GM18861 (cell line): Measurements from ENCODE around the gene OCSTAMP.

Experiments used
- ATAC-seq: cut with Tn5 transposase; IDR thresholded peaks from one replicate; pipeline ENCODE4 v1.9.1; 2021; ENCODE audit not compliant: unreplicated experiment

Gene OCSTAMP

DNA sequence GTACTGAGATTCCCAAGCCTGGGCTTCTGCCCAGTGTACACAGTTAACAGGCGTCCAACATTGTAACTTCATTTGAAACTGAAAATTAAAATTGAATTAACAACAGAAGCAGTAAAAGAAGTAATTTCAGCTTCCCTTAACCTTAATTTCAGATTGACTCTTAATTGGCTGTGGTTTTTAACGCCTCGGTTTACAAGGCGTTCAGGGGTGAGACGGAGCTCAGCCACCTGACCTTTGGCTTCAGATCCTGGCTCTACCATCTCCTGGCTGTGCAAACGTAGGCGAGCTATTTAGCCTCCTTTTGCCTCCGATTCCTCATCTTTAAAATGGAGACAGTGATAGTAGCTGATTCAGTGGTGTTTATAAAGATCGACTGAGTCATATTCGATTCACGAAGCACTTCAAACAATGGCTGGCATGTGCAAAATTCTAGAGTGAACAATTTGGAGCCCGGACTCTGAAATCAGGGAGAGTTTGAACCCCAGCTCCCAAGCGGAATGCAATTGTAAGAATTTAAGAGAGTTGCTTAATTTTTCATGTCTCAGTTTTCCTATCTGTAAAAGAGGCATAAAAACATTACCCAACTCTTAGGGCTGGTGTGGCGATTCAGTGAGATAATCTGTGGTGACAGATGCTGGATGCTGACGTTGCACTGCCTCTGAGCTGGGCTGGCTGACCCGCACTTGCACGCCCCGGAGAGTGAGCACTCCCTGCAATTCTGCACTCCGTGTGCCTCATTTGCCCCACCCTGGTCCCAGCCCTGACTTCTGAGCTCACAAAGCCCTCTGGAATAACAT is 23.5 kb upstream of the OCSTAMP start:
- ATAC-seq, result no peak

DNA sequence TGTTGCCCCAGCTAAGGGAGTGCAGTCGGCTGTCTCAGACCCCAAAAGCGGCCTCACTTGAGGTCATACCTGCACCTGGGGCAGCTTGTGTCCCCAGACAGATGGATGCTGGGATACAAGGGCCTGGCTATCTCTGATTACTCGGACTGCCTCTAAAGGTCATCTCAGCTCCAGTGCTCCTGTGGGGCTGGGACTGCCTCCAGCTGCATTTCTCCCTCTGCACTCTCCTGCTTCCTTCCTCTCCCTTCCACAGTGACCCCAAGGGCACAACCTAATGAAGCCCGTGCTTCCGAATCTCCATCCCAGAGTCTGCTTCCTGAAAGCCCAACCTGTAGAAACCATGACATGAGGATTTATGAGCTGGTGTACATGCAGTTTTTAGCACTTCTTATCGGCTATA is 22.8 kb upstream of the OCSTAMP start:
- no peak for ATAC-seq

DNA sequence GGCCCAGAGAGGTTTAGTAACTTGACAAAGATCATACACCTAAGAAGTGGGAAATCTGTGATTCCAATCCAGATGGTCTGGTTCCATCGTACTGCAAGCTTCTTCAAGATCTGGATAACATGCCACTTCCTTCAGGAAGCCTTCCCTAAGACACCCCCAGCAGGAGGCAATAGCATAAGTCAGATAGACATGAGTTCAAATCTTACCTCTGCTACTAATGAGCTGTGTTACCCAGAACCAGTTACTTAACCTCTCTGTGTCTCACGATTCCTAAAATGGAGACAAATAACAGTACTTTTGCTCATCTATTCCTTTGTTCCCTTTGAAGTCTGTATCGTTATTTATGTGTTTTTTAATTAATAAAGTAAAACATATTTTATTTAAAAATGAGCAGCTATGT is 22.3 kb upstream of the OCSTAMP start:
- no peak for ATAC-seq

DNA sequence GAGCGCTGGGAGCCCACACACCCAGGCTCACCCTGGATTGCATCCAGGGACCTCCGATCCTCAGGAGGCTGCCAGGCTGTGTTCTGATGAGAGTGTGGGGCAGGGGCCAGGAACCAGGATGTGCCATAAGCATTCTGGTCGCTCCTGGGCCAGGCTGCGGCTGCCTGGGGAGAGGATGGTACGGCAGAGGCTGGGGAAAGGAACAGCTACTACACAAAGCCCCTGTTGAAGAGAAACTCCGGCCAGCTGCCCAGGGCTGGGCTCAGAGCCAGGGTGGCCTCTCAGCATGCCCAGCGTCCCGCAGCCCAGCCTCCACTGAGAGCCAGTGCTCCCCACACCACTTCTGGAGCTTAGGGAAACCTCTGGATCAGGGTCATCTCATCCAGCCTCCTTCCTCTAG is 21.7 kb upstream of the OCSTAMP start:
- ATAC-seq, result no peak

DNA sequence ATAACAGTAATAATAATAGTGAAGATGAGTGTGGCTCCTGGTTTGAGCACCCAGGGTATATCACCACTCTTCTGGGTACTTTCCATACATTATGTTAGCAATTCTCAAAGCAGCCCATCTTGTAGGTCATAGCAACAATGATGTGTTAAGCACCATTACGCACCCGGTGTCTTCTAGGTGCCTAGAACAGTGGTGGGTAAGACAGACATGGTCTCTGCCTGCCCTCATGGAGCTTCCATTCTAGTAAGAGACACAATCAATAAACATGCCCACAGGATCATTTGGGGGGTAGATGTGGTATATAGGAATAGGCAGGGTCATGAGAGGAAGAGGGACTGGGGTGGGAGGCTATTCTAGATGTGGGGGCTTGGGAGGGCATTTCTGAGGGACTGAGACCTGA is 21.0 kb upstream of the OCSTAMP start:
- ATAC-seq, result no peak

DNA sequence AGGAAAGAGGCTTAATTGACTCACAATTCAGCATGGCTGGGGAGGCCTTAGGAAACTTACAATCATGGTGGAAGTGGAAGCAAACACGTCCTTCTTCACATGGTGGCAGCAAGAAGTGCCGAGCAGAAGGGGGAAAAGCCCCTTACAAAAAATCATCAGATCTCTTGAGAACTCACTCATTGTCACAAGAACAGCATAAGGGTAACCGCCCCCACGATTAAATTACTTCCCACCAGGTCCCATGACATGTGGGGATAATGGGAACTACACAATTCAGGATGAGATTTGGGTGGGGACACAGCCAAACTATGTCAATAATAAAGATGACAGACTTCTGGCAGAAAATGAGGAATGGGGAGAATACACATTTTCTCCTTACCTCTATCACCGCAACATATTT is 20.5 kb upstream of the OCSTAMP start:
- no peak for ATAC-seq

DNA sequence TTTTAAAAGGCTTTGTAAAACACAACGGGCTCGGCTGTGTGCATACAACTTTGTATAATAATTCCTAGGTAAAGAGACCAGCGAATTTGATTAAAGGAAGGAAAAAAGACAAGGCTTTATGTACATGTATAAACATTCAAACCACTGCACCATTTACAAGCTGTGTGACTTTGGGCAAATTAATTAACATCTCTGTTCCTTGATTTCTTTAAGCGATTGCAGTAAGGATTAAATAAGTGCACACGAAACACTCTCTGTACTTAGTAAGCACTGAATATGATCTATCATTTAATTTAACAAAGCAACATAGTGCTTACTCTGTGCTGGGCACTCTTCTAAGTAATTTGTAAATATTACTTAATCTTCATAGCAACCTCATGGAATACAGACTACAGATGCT is 19.5 kb upstream of the OCSTAMP start:
- ATAC-seq, result no peak

DNA sequence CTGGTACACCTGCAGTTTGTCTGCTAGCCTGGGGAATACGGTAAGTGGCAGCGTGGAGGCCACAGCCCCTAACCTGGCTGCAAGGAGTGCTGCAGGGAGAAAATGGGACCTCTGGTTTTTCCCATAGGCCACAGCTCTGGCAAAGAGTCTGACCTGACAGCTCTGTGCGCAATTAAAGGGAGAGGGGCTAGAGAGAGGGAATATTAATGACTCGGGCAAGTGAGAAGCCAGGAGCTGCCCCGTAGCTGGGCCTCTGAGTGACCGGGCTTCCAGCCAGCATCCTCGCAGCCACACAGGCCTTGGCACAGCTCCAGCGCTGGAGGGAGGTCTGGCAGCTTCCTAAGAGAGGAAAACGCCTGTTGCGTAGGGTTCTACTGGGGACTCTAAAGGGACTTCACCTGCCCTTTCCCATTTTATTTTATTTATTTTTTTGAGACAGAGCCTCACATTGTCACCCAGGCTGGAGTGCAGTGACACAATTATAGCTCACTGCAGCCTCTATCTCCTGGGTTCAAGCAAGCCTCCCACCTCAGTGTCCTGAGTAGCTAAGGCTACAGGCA is 18.2 kb upstream of the OCSTAMP start:
- no peak for ATAC-seq

DNA sequence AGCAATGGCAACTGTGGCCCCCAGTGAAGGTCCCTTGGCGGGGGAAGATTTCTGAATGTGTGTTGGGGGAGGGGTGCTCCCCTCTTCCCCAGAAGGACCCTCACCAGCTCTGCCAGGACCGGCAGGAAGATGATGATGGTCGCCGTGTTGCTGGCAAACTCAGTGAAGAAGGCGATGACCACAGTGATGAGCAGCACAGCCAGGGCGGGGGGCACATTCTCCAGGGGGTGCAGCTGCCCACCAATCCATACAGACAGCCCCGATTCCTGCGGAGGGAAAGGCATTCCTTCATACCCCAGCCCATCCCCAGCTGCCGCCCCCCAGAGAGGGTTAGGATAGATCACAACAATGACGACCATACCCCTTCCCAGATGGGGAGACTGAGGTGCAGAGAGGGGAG is 15.7 kb upstream of the OCSTAMP start:
- ATAC-seq, result no peak

DNA sequence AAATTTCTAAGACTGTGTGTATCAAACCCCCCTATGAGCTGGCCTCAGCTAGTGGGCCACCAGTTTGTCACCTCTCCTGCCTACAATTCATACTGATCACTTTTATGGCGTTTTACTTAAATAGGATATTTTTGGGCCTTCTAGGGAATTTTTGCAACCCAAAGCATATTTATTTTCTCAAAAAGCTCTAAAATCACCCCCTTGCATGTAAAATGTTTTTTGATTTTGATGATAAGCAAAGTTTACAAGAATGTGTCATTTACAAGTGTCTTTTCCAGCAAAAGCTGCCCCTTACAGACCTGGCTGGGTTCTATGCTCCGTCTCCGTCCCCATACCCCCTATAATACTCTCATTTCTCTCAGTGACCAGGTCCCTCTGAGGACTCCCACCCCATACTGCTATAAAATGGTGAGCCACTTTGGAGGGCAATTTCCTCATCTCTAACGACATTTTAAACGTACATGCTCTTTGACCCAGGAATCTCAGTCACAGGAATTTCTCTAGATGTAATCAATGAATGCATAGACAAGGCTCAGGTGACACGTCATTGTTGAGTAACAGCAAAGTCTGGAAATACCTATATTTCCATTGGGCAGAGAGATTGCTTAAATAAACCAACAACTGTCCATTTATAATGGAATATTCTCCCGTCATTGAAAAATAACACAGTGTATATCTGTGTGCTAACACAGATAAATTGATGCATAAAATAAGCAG is 13.9 kb upstream of the OCSTAMP start:
- ATAC-seq, result no peak

DNA sequence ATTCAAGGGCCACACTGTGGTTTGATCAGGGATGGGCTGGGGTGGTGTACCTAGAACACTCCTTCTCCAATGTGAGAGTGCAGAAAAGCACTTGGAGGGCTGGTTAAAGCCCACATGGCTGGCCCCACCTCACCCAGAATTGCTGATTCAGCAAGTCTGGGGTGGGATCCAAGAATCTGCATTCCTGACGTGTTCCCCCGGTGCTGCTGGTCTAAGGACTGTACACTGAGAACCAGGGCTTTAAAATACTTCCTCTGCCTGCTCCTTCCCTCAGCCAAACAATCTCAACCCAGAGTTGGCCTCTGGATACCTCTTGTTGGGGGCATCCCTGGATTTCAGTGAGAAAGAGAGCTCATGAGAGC is 13.4 kb upstream of the OCSTAMP start:
- ATAC-seq, result no peak

DNA sequence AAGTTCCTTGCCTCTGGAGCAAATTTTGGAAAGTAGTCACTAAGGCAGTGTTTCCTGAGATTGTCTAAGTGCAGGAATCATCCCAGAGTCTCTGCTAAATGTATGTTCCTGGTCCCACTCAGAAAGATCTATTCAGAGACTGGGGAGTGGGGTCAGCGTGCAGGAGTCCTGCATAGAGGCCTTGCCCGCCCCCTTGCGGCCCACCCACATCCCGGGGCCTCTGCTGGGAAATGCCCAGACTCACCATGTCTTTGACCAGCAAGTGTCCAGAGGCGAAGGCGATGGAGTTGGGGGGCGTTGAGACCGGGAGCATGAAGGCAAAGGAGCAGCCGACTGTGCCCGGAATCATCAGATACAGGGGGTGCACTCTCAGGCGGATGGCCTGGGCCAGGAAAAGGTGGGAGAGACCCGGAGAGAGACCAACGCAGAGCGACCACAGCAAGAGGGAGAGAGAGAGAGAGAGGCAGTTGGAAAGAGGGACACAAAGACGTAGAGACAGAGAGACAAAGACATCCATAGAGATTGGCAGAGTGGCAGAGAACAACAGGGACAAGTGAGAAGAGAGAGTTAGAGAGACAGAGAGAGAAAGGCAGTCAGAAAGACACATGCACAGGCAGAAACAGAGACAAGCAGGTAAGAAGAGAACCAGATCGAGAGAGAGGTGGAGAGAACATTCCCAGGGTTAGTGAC is 12.9 kb upstream of the OCSTAMP start:
- no peak for ATAC-seq

DNA sequence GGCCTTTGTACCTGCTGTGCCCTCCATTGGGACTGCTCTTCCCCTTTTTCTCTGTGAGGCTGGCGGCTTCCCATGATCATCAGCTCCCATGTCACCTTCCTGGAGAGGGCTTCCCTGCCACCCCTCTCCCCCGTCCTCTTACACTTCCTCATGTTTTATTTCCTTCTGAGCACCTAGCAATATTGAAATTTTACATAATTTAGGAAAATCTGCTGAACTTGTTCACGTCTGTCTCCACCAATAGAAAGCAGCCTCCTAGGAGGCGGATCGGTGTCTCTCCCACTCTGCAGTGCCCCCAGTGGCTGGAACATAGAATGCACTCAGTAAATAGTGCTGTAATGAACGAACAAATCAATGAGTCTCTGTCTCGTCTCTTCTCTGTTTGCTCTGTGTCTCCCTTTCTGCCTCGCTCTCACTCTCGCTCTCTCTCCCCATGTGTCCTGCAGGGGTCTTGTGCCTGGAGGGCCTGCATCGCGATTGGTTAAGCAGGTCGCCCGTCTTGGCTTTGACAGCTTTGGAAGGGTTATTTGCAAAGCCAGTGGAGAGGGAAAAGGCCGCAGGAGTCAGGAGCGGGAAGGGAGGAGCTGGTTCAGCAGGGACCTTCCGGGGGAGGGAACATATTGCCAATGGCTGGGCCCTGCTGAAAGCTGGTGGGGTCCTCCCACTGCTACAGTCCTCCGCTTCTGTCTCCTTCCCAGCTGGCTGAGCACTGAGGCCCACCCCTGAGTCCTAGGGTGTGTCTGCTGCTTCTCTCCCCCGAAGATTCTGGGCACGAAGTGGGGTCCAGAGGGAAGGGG is 12.1 kb upstream of the OCSTAMP start:
- ATAC-seq, result no peak

DNA sequence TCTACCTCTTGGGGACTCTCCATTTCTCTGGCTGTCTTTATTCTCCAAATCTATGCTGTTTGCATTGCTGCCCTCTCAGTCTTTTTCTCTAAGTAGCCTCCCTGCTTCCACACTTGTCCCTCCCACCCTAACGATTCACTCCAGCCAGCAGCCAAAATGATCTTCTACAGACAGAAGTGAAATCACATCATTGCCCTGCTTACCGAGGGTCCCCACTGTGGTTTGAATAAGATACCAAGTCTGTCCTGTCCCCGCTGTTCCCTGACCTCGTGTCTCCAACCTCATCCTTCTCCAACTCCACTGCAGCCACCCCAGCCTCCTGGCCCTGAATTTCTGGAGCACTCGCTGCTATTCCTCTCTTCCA is 11.5 kb upstream of the OCSTAMP start:
- ATAC-seq, result no peak

DNA sequence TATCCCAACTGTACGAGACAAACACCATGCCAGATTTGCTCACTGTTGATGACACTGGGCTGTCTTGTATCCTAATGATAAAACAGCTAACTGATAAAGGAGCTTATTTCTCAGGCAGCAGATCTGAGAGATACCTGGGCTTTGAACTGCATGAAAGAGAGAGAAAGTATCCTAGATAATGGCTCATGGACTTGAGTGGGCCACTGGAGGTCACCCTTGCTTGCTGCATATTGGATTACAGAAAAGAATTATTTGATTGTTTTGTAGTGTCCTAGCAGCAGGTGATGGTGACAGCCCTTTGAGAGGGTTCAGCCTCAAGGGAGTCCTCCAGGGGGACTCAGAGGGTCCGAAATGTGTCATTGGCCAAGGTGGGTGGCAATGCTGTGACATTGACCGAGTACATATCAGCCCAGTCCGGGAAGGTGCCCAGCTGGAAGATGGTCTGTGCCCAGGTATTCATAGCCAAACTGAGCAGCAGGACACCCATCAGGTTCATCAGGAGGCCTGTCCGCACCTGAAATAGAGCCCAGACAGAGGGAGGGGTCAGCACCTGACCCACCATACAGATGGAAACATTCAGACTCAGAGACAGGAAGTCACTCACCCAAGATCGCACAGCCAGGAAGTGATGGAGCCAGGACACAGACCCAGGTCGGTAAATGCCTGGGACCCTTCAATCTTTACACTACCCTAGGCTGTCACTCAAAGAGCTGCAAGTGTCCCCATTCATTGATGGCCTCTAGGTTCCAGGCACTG is 9.4 kb upstream of the OCSTAMP start:
- no peak for ATAC-seq

DNA sequence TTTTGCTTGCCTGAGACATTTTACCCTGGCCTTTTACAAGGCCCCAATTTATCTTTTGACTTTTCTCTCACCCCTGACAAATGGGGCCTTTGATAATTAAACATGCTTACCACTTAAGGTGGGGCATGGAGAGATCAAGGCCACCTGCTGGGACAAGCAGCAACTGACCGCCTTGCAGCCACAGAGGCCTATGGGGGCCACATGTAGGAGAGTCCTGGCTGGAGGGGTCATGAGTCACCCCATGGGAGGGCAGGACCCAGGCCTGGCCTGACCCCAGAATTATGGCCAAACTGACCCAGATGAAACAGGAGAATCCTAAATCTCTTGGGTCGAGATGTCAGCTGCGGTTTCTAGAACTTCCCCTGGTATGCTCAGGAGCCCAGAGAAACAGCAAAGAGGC is 8.5 kb upstream of the OCSTAMP start:
- no peak for ATAC-seq

DNA sequence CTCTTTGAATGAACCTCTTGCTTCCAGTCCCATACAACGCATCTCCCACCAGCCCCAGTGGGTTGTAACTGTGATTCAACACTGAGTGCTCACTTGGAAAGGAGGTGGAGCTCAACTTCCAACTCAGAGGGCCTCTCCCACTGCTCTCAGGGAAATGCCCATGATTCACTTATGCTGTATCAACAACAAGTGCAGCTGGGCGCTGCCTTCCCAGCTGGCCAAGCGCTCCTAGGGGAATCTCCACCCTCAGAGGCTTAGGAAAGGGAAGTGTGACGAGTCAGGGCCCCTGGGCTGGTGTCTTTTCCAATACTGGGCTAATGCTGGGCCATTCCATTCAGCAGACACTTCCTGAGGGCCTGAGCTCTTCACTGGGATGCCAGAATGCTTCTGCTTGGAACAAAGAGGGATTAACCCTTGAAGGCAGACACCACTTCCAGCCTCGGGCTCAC is 8.1 kb upstream of the OCSTAMP start:
- ATAC-seq, result no peak

DNA sequence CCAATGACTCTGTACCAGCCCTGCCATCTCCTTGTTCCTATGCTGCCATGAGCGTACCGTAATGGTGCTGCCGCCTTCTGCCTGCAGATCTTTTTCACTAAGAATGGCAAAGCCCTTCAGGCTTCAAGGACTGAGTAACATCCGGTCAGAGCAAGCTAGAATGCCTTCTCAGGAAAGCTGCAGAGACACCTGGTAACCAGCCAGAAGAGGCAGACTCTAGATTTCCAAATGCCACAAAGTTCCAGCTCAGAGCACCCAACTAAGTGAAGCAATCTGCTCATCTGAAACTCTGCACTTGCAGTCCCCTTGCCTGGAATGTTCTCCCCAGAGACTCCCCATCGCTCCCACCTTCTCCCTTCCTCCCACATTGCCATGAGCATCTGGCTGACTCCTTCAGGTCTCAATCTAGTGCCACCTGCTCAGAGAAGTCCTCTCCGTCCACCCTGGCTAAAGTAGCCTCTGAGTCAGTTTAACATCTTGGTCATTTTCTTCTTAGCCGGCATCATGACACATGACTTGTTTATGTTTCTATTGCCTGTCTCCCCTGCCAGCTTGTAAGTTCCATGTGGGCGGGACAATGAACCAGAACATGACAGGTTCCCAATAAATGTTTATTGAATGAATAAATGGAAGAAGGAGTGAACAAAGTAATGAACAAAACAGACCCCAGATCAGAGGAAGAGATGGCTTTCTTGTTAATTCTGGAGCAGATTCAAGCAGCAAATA is 6.9 kb upstream of the OCSTAMP start:
- ATAC-seq, result no peak

DNA sequence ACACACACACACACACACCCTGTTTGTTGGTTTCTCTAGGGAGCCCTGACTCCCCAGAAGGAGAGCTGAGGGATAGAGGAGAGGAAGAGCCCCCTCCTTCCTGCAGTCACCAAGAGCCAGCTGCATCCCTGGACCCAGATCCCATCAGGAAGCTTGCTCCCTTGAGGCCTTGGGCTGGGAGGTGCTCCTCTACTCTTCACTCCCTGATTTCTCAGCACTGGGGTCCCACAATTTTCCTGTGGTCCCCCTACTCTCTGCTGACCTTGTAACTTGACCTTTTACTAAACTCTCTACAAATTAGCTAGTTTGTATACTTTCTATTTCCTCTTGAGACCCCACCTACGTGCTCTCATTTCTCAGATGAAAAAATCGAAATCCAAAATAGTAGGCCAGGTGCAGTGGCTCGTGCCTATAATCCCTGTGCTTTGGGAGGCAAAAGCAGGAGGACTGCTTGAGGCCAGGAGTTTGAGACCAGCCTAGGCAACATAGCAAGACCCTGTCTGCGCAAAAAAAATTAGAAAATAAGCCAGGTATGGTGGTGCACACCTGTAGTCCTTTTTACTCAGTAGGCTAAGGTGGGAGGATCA is 5.0 kb upstream of the OCSTAMP start:
- no peak for ATAC-seq
